ENCODE measurements around the gene MT1B.
A peak's percentile ranks its signal among the peaks of the same experiment; 100 is the strongest.
"Not testable (repeated sequence)": the region's sequence is repeated elsewhere in the genome, so short reads cannot be mapped to it uniquely, and the experiment has no call there.

MT1B gene

DNA sequence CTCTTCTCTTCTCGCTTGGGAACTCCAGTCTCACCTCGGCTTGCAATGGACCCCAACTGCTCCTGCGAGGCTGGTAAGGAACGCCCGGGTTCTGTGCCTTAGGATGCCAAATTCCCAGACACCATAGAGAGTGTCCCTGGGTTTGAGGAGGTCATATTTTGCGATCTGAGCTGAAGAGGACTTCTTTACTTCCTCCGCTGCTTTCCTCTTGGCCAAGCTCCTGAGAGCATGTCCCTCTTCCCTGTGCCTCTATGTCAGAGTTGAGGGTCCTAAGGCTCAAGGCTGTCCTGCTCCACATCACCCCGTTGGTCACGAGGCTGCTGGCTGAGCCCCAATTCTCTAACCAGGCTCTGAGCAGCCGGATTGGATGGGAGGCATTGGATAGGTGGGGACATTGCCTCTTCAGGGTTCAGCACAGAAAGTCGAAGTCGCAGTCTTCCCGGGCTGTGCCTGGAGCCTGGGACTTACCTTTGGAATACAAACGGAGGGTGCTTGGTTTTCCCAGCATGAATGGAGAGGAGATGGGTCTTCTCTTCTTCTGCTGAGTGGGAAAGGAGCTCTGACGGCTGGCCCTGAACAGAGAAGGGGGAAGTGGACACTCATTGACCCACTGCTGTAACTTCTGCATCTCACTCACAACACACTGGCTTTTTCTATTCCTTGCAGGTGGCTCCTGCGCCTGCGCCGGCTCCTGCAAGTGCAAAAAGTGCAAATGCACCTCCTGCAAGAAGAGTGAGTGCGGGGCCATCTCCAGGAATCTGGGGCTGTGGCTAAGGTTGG lies 18.3 kb downstream of the MT1B start:
- DNase-seq = no peak

DNA sequence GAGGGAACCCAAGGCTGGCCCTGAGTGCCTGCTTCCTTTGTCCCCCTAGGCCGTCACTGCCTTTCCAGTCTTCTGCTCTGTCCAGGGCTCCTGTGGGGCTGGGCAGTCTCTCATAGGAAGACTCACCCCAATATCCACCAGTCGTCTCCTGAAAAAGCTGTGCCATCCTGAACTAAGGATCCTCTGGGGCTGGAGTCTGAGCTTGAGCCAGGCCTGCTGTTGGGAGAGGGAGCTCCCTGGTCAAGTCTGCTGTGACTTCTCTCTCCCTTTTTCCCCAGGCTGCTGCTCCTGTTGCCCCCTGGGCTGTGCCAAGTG lies 18.9 kb downstream of the MT1B start:
- no peak for DNase-seq

DNA sequence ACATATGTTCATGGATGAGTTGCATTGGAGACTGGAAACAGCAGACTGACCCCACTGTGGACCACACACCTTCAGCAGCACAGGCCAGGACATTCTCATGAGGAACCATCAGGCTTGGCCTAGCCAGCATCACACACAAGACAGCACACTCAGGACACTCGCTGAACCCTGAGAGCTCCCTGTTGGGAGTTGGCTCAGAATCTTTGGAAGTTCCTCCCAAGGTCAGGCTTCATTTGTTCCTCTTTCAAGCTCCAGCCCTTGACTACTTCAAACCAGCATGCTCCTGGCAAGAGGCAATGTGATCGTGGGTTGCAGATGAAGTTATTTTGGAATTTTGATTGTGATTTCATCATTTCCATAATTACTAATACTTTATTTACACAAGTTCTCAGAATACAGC lies 20.0 kb downstream of the MT1B start:
- DNase-seq = not testable (repeated sequence)

DNA sequence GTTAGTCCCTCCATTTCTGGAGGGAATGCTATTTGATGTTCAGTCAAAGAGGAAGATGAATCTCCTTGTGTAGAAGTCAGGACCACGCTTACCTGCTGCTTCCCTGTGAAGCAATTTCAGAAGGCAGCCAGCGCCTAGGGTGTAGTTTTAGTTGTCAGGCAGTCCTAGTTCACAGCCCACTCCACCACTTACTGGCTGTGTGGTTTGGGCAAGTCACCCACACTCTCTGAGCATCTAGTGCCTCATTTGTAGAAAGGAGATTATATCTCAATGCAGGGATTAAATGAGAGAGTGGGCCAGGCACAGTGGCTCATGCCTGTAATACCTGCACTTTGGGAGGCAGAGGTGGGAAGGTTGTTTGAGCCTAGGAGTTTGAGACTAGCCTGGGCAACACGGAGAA lies 20.5 kb downstream of the MT1B start:
- DNase-seq = not testable (repeated sequence)

DNA sequence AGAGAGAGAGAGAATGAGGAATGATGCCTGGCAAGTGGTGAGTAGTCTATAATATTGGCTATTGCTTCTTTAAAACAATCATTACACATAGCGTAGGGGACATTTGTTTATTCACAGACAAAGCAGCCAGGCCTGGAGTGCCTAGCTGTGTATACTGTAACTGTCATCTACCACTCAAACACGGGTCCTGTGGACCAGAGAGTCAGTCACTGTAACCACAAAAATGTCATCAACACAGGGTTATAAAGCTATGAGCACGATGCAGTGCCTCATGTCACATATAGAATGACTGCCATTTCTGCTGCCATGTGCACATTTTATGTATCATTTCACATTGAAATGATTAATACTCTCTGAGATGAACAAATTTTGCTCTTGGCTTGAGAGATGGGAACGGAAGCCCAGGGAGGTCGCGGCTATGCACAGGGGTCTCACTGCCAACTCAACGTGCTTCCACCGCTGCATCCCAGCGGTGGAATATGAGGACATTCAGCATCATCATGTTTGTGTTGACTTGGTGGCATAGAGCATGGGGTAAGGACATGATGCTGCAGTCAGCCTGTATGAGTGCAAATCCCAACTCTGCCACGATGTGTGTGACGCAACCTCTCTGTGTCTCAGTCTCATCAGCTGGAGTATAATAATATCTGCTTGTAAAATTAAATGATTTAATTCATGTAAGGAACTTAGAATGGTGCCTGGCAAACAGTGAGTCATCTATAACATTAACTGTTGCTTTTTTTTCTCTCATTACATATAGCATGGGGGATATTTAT lies 21.3 kb downstream of the MT1B start:
- no peak for DNase-seq

DNA sequence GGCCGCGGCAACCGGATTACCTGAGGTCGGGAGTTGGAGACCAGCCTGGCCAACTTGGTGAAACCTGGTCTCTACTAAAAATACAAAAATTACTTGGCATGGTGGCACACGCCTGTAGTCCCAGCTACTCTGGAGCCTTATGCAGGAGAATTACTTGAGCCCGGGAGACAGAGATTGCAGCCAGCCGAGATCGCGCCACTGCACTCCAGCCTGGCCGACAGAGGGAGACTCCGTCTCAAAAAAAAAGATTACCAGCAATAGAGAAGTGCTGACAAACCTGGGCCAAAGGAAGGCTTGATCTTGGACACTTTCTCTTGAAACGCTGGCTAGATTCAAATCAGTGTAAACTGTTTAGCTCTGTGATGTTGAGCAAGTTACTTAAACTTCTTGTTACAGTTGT lies 22.2 kb downstream of the MT1B start:
- DNase-seq = no peak

DNA sequence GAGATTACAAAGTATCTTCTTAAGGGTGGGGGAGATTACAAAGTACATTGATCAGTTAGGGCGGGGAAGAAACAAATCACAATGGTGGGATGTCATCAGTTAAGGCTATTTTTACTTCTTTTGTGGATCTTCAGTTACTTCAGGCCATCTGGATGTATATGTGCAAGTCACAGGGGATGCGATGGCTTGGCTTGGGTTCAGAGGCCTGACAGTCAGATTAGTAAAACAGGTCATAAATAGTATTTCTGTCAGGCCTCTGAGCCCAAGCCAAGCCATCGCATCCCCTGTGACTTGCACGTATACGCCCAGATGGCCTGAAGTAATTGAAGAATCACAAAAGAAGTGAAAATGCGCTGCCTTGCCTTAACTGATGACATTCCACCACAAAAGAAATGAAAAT lies 22.9 kb downstream of the MT1B start:
- DNase-seq = not testable (repeated sequence)

DNA sequence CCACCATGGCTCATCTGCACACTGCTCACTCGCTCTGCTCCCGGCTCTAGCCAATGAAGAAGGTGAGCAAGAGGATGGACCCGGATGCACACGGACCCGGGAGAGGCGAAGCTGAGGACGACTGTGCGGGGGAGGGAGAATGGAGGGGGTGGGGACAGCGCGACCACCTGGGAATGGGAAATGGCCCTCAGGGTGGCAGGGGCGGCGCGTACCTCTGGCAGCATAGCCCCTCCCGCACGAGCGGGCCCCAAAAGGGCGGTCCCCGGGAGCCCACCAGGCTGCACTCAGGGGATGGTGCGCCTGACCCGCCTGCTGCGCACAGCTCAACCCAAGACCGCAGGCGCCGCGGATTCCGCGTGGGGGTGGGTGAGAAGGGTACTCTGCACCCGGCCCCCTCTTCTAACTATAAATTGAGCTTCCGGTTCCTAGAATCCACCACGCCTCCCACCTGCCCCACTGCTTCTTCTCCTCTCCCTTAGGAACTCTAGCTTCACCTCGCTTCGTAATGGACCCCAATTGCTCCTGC lies 24.1 kb downstream of the MT1B start:
- peak; percentile 3 for DNase-seq

DNA sequence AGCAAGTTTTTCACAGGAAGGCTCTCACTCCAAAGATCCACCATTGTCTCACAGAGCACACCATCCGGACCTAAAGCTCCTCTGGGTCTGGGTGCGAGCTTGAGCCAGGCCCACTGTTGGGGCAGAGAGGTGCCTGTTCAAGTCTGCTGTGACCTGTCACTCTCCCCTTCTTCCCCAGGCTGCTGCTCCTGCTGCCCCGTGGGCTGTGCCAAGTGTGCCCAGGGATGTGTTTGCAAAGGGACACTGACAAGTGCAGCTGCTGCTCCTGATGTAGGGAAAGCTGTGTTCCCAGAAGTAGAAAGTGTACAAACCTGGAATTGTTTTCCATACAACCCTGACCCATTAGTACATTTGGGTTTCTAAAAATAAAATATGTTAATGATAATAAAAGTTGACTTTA lies 25.8 kb downstream of the MT1B start:
- no peak for DNase-seq

DNA sequence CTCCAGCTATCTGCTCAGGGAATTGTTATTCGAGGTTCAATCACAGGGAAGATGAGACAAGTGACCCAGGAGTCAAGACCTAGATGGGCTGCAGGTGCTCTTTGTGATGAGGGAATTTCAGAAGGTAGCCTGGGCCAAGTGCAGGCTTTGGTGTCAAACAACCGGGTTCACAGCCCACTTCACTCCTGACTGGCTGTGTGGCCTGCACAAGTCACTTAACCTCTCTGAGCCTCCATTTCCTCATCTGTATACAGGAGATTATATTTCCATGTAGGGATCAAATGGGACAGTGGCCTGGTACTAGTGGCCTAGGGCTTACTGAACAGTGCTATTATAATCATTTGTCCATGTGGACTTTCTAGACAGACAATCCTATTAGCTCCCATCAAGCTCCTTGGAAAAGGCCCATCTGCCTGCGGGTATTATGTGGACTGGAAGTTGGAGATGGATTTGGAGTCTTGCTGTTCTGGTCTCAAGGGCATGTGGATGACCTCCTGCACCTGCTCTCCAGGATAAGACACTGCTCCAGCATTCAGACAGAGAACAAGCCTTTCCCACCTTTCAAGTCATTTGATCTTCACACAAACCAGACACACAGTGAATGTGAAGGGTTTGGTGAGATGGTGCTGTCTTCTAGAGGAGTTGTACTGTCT lies 27.5 kb downstream of the MT1B start:
- no peak for DNase-seq

DNA sequence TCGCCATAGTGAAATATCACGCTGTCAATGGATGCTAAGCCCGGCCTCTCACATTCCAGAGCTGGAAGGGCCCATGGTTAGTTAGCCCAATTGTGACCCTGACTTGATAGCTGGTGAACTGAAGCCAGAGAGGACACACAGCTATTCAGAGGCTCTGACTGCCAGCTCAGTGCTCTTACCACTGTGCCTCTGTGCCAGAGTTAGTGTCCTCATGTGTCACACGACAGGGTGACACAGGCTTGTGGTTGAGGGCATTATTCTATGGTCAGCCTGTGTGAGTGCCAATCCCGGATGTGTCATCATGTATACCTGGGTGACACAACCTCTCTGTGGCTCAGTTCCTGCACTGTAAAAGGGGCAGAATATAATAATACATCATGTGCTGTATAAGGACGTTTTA lies 28.1 kb downstream of the MT1B start:
- no peak for DNase-seq

DNA sequence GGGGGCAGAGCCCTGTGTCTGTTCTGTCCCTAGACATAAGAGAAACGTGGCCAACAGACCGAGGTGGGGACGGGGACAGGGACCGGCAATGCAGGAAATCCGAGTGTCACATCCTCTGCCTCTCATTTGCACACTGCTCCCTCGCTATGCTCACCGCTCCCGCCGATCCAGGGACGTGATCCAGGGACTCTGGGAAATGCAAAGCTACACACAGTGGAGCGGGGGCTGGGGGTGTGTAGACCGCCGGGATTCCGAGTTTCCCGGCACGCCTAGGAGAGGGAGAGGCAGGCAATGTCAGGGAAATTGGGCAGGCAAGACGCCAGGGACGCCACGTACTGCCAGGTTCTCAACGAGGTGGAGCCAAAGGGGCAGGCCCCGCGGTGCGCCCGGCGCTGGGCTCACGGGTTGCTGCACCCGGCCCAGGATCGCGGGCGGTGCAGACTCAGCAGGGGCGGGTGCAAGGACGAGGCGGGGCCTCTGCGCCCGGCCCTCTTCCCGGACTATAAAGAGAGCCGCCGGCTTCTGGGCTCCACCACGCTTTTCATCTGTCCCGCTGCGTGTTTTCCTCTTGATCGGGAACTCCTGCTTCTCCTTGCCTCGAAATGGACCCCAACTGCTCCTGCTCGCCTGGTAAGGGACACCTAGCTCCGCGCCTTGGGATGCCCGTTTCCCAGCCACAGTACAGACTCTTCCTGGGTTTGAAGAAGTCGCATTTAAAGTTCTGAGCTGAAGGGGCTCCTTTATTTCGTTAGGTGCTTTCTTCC lies 30.4 kb downstream of the MT1B start, which contains the start of gene MT1X:
Gene MT1X, plus strand, starts transcription at position 532 of the 764 bp plus-strand sequence. Its CDS starts 71 bp downstream, at position 603.
- DNase-seq = peak; percentile 70

DNA sequence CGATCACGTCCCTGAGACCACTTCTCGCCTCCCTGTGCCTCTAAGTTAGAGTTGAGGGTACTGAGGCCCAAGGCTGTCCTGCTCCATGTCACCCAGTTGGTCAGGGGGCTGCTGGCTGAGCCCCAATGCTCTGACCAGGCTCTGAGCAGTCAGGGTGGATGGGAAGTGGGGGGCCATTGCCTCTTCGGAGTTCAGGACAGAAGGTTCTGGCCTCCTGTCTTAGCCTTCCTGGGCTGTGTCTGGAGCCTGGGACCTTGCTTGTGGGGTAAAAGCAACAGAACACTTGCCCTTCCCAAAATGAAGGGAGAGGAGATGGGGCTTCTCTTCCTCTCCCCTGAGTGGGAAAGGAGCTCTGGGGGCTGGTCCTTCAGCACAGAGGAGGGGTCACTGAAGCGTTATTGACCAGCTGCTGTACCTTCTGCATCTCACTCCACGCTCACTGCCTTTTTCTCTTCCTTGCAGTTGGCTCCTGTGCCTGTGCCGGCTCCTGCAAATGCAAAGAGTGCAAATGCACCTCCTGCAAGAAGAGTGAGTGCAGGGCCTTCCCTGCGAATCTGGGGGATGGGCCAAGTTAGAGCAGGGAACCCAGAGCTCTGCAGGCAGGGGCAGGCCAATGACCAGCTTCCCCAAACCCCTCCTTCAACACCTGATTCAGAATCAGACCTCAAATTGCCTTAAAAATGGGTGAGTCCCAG lies 31.2 kb downstream of the MT1B start:
- DNase-seq = no peak

DNA sequence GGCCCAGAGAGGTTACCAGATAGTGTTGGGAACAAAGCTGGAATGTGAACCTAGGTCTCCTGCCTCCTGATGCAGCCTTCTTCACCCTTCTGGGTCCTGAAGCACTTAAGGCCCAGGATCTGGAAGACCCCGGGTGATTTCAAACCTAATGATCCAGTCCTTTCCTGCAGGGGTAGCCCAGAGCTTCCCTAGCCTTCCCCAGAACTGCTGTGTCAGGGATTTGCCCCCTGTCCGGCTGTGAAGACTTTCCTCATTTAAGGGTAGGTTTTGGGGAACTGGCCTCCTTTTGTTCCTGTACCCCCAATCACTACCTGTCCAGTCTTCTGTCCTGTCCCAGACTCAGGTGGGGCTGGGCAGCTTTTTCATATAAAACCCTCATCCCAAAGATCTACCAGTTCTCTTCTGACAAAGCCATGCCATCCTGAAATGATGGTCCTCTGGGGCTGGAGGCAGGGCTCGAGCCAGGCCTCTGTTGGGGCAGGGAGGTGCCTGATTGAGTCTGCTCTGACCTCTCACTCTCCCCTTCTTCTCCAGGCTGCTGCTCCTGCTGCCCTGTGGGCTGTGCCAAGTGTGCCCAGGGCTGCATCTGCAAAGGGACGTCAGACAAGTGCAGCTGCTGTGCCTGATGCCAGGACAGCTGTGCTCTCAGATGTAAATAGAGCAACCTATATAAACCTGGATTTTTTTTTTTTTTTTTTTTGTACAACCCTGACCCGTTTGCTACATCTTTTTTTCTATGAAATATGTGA lies 31.9 kb downstream of the MT1B start:
- no peak for DNase-seq

DNA sequence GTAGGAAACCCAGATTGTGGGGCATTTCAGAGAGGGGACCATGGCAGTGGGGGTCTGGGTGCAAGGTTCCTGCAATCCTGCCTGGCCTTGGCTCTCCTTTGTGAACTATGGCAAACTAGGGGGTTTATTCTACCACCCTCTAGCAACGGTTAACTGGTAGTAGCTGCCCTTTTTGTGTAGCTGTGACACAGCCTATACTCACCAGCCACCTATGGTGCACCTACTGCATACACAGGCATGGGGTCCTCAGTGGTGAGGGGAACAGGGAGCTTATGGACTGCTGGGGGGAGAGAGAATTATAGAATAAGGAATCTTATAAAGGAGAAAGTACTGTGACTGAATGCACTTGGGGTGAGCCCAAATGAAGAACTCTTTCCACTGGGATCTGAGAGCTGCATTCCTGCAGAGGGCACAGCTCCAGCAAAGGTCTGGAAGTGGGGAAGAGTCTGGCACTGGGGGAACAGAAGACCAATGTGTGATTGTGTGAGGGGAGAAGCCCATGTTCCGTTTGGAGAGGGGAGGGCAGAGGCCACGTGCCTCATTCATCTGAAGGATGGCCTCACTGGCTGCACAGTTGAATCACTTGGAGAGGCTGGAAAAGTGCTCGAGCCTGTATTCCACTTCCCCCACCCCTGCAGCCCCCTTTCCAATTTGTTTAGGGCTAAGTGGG lies 32.7 kb downstream of the MT1B start:
- no peak for DNase-seq

DNA sequence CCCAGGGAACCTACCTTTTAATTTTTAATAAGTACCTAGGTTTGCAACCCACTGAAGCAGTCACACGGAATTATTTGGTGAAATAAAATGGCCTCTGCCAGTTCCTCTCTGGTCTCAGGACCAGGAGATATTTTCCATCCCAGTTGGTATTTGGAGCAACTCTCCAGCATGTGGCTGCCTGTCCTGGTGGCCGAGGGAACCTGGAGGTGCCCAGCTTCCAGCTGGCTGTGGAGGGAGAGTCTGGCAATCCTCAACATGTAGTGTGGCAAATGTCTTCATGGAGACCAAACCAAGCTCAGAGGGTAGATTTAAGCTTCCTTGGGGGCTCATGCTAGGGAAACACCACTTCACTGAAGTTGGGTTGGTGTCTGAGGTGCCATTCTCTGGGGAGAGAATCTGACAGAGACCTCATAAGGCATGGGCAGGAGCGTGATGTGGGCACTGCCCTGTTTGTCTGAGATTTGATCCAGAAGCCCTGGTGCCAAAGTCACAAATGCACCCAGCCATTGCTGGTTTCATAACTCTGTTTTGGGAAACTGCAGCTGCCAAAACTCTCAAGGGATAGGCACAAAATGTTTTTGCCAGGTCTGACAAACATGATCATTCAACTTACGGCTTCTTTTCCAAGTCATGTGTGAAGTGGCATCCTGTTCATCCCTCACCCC lies 33.4 kb downstream of the MT1B start:
- DNase-seq = no peak

DNA sequence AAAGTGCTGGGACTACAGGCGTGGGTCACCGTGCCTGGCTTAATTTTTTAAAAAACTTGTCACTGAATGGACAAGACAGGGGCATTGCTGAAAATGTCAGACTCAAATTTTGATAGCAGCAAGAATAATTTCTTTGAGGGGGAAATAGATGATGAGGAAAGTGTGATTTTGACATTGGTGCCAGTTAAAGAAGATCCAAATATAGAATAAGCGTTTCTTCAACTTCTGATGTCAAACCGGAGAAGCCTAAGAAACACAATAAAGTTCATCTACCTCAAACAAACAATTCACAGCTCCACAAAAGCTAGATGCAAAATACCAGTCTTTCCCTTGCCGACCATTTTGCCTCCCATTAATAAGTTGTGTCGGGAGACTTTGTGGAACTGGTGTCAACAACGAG lies 35.1 kb downstream of the MT1B start:
- DNase-seq = no peak

DNA sequence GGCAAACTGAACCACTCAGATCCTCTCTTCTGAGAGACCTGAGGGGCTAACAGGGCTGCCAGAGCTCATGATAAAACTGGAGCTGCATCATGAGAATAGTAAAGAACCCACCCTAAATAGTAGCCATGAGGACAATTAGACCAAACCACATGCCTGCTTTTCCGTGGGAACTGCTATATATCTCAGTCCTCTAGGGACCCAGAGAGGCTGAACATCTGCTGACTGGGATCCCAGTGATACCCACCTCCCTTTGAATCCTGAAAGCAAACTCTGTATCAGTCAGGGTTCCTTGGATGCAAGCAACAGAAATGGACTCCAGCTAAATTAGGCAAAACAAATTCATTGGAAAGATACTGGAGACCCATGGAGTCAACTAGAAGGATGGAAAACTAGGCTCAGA lies 37.1 kb downstream of the MT1B start:
- DNase-seq = no peak

DNA sequence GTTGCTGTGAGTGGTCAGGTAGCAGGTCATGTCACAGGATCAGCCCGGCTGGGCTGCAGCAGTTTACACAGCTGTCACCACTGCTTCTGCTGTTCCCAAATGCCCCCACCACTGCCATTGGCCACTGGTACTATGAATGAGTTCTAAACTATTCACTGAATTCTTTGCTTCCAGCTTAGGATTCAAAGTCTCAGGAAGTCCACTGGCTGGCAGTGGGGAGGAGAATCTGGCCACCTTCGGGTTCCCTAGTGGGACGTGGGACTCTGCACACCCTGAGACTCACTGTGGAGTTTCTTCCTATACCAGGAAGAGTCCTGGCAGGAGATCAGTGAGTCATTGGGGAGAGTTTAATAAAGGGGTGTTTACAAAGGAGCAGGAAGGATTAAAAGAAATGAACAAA lies 37.5 kb downstream of the MT1B start:
- DNase-seq = no peak

DNA sequence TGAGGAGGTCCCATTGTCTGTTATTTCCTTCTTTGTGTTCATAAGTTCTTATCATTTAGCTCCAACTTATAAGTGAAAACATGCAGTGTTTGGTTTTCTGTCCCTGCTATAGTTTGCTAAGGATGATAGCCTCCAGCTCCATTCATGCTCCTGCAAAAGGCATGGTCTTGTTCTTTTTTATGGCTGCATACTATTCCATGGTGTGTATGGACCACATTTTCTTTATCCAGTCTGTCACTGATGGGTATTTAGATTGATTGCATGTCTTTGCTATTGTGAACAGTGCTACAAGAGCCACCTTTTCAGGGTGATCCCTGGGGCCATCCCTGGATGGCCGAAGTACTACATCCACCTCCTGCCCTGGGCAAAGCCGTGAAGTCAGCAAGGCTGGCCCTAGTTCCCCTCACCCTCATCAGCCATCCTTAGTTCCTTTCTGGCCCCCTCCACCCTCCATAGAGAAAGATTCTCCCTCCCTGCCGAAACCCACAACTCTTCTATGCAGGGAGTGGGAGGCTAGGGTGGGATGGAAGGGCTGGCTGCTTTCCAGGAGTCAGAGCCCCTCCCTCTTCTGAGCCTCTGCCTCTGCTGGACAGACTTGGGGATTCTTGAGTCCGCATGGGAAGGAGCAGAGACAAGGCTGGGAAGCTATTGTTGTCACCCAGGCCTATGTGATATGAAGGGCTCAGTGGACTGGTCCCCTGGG lies 38.9 kb downstream of the MT1B start:
- DNase-seq = no peak
